ENCODE data around the gene HDAC2. TPM values are rescaled to one million over a fixed set of nuclear protein-coding genes. Genes with fewer than 3 reads are reported as not detected.

Gene HDAC2
- total RNA-seq, 4 donors from 2014 or later = 39.5 to 52.0 (median 42.6) TPM

DNA sequence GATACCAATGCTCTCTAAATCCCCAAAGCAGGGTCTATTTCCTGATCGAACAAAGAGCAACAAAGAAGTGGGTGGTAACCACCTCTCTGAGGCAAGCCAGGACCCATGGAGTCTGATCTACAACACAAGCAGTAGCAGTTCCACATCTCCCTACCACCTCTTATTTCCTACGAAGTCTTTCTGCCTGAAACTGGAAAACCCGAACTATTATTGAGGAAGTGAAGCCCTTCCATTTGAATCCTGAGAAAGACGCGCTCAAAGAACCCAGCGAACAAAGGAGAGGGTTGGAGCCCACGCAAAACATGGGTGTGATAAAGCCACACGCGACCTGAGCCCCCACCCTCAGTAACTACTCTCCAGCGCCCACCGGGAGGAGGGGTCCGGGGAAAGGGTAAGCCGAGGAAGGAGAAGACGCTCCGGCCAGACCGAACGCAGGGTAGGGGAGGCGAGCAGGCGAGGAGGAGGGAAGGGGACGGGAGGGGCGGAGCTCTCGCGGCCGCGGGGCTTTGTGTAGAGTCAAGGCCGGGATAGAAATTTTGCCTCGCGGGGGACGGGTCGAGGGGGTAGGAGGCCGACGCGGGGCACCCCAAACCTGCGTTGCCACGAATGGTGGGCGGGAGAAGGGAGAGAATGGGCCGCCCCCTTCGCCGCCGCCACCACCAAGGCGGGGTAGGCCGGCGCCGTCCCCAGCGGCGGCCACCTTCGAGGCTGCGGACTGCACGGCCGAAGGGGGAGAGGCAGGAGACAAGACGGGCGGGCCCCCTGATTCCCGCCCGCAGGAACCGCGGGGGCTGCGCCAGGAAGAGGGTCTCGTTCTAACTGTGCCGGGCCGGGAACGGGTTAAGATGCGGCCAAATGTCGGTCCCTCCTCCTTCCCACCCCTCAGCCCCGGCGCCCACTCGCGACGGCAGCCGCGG is 802 bp downstream of the HDAC2 start:
- peaks cover 17 to 53% (median 46%) of the 10 kb centered on the region in 4 donors for H3K4me1 ChIP-seq
- peak overlapping the region; percentile 94 to 99 (median 98) for H3K4me3 ChIP-seq
- no peaks in the 10 kb centered on the region for H3K27me3 ChIP-seq
- H3K9me3 ChIP-seq = no peaks in the 10 kb centered on the region
- TF ChIP-seq EP300 (IDR thresholded peaks at IDR 0.05) (no peak), POLR2A (IDR thresholded peaks at IDR 0.05; ENCODE audit: low read depth) (no peak), POLR2AphosphoS5 (IDR thresholded peaks at IDR 0.05) (no peak)
- TF ChIP-seq, protein P1, sequence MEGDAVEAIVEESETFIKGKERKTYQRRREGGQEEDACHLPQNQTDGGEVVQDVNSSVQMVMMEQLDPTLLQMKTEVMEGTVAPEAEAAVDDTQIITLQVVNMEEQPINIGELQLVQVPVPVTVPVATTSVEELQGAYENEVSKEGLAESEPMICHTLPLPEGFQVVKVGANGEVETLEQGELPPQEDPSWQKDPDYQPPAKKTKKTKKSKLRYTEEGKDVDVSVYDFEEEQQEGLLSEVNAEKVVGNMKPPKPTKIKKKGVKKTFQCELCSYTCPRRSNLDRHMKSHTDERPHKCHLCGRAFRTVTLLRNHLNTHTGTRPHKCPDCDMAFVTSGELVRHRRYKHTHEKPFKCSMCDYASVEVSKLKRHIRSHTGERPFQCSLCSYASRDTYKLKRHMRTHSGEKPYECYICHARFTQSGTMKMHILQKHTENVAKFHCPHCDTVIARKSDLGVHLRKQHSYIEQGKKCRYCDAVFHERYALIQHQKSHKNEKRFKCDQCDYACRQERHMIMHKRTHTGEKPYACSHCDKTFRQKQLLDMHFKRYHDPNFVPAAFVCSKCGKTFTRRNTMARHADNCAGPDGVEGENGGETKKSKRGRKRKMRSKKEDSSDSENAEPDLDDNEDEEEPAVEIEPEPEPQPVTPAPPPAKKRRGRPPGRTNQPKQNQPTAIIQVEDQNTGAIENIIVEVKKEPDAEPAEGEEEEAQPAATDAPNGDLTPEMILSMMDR (IDR thresholded peaks at IDR 0.05) = no peak
- WGBS = 1% methylated on average over 40 of the region's 70 CpGs
- intact Hi-C loops (cut with DNase I) = no loop called here
- H3K27ac ChIP-seq (replicated peaks in 1 of 4) = peak overlapping the region; percentile 91 to 97 (median 94)
- H3K36me3 ChIP-seq = no peaks in the 10 kb centered on the region
- DNase-seq (ENCODE audit: extremely low spot score) = no peak

DNA sequence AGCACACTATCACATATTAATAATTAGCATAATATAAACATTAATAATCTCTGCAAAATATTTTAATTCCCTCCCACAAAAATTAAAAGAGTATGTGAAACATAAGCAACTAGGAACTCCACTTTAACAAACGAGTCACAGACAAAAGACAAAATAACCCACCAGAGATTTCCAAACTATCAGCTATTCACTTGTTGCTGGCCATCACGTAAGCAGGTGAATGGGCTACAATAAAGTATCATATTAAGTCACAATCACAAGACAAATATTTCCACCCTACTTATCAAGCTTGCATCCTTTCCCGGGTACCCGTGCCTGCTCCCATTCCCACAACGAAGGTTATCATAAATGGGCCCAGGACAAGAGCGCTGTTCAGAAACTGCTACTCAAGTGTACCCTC is 2.5 kb downstream of the HDAC2 start:
- Histone ChIP-seq H3K27ac (replicated peaks in 1 of 4) (no peak overlapping the region), H3K9me3 (no peaks in the 10 kb centered on the region), H3K4me3 (peak overlapping the region in 2 of 4 donors; percentile 10 to 94), H3K4me1 (peaks cover 17 to 63% (median 50%) of the 10 kb centered on the region in 4 donors), H3K36me3 (no peaks in the 10 kb centered on the region), H3K27me3 (no peaks in the 10 kb centered on the region)
- WGBS = 64% methylated on average over 6 of the region's 6 CpGs
- TF ChIP-seq POLR2AphosphoS5 (IDR thresholded peaks at IDR 0.05) = no peak
- TF ChIP-seq EP300 (IDR thresholded peaks at IDR 0.05) = no peak
- TF ChIP-seq, protein P1 (IDR thresholded peaks at IDR 0.05) = no peak
- no peak for TF ChIP-seq POLR2A (IDR thresholded peaks at IDR 0.05; ENCODE audit: low read depth)
- intact Hi-C loops (cut with DNase I) = no loop called here
- DNase-seq (ENCODE audit: extremely low spot score) = no peak

DNA sequence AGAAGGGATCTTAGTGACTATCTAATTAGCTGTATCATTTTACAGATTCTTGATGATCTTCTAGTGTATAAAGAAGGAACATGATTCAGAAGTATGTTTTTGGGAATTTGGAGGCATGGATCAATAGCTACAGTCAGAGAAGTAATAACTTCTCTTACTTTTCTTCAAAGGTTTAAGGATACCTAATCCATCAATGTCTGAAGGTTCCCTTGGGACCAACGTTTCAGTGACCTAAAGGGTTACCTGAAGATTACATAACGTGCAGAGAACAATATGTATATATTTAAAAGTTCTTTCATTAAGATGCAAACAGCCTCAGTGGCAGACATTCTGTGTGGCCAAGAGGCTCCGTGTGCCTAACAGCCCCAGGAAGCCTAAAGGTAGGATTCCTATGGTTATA is 3.2 kb downstream of the HDAC2 start:
- TF ChIP-seq, protein P1 (IDR thresholded peaks at IDR 0.05) = no peak
- Histone ChIP-seq H3K36me3 (no peaks in the 10 kb centered on the region), H3K4me1 (peaks cover 17 to 63% (median 50%) of the 10 kb centered on the region in 4 donors), H3K27me3 (no peaks in the 10 kb centered on the region), H3K27ac (replicated peaks in 1 of 4) (no peak overlapping the region), H3K9me3 (no peaks in the 10 kb centered on the region), H3K4me3 (no peak overlapping the region)
- no peak for DNase-seq (ENCODE audit: extremely low spot score)
- WGBS = 48% methylated on average over 3 of the region's 3 CpGs
- intact Hi-C loops (cut with DNase I) = no loop called here

DNA sequence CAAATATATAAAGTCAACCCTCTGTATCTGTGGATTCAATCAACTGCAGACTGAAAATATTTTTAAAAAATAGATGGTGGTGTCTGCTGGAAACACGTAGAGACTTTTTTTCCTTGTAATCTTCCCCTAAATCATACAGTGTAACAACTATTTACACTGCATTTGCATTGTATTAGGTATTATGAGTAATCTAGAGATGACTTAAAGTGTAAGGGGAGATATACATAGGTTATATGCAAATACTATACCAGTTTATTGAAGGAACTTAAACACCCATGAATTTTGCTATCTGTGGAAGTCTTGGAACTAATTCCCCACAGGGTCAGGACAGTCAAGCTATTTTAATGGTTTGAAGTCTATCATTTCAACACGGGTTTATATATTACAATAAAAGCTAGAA is 10.2 kb downstream of the HDAC2 start:
- DNase-seq (ENCODE audit: extremely low spot score) = no peak
- H3K4me3 ChIP-seq = no peak overlapping the region
- no peaks in the 10 kb centered on the region for H3K27me3 ChIP-seq
- intact Hi-C loops (cut with DNase I) = no loop called here
- no peak for TF ChIP-seq POLR2AphosphoS5 (IDR thresholded peaks at IDR 0.05)
- TF ChIP-seq, protein P1 (IDR thresholded peaks at IDR 0.05) = no peak
- no peak for TF ChIP-seq EP300 (IDR thresholded peaks at IDR 0.05)
- TF ChIP-seq POLR2A (IDR thresholded peaks at IDR 0.05; ENCODE audit: low read depth) = no peak
- no peak overlapping the region for H3K27ac ChIP-seq (replicated peaks in 1 of 4)
- 68% methylated on average over 2 of the region's 2 CpGs for WGBS
- peaks cover 0 to 14% (median 7%) of the 10 kb centered on the region in 4 donors for H3K36me3 ChIP-seq
- no peaks in the 10 kb centered on the region for H3K9me3 ChIP-seq
- H3K4me1 ChIP-seq = peaks cover 0 to 27% (median 17%) of the 10 kb centered on the region in 4 donors
